Activated T-cell treated with anti-CD3 and anti-CD28 coated beads, Interleukin-2, amount 50 U/mL, for 24 hours (primary cell): ENCODE measurements around the gene AGGF1.
A peak's percentile ranks its signal among the peaks of the same experiment; 100 is the strongest.
"Not testable (repeated sequence)": the region's sequence is repeated elsewhere in the genome, so short reads cannot be mapped to it uniquely, and the experiment has no call there.

Experiments used
- DNase-seq: peaks from one replicate; pipeline ENCODE4 v3.0.0-alpha.2; 2020
- H3K27ac Mint-ChIP-seq: 2 replicates; pipeline ENCODE4 v1.8.0; 2020; ENCODE audit warnings: mild to moderate bottlenecking, mixed read lengths
- H3K27me3 Mint-ChIP-seq: 2 replicates; pipeline ENCODE4 v1.8.0; 2020; ENCODE audit warnings: mixed read lengths
- H3K36me3 Mint-ChIP-seq: 2 replicates; pipeline ENCODE4 v1.8.0; 2020; ENCODE audit warnings: low read depth, mixed read lengths
- H3K4me1 Mint-ChIP-seq: 2 replicates; pipeline ENCODE4 v1.8.0; 2020; ENCODE audit warnings: low read depth, mixed read lengths
- H3K4me3 Mint-ChIP-seq: 2 replicates; pipeline ENCODE4 v1.8.0; 2020; ENCODE audit warnings: mild to moderate bottlenecking, moderate library complexity, mixed read lengths
- H3K9me3 Mint-ChIP-seq: 2 replicates; pipeline ENCODE4 v1.8.0; 2020; ENCODE audit warnings: mixed read lengths

AGGF1 gene

GRCh38 chr5:77064040-77064439, 33.8 kb downstream of the AGGF1 start:
- H3K36me3 Mint-ChIP-seq = peaks cover 85% of the 10 kb centered on the region

GRCh38 chr5:77065256-77065655, 35.1 kb downstream of the AGGF1 start:
- no peaks in the 10 kb centered on the region for H3K27me3 Mint-ChIP-seq
- H3K4me3 Mint-ChIP-seq = no peak overlapping the region
- H3K9me3 Mint-ChIP-seq = no peaks in the 10 kb centered on the region
- H3K4me1 Mint-ChIP-seq = peaks cover 14% of the 10 kb centered on the region
- H3K27ac Mint-ChIP-seq = no peak overlapping the region
- no peak for DNase-seq
- H3K36me3 Mint-ChIP-seq = peaks cover 85% of the 10 kb centered on the region

More at GRCh38 chr5:77064040-77064439, 33.8 kb downstream of the AGGF1 start:
- no peaks in the 10 kb centered on the region for H3K9me3 Mint-ChIP-seq
- H3K27ac Mint-ChIP-seq = no peak overlapping the region
- H3K27me3 Mint-ChIP-seq = no peaks in the 10 kb centered on the region
- peaks cover 14% of the 10 kb centered on the region for H3K4me1 Mint-ChIP-seq
- DNase-seq = no peak
- no peak overlapping the region for H3K4me3 Mint-ChIP-seq

GRCh38 chr5:77066184-77066583, 36.0 kb downstream of the AGGF1 start:
- Mint-ChIP-seq H3K4me1 (peaks cover 14% of the 10 kb centered on the region), H3K36me3 (peaks cover 88% of the 10 kb centered on the region), H3K27ac (no peak overlapping the region), H3K9me3 (no peaks in the 10 kb centered on the region), H3K27me3 (no peaks in the 10 kb centered on the region), H3K4me3 (no peak overlapping the region)
- DNase-seq = no peak

- no peak for DNase-seq
These were observed 36.7 kb downstream of the AGGF1 start for GRCh38 chr5:77066823-77067442.

GRCh38 chr5:77073667-77074066, 43.5 kb downstream of the AGGF1 start:
- Mint-ChIP-seq H3K27me3 (no peaks in the 10 kb centered on the region), H3K9me3 (no peaks in the 10 kb centered on the region), H3K27ac (no peak overlapping the region), H3K36me3 (peaks cover 24% of the 10 kb centered on the region), H3K4me1 (peaks cover 10% of the 10 kb centered on the region), H3K4me3 (no peak overlapping the region)
- DNase-seq = no peak

More at GRCh38 chr5:77066823-77067442, 36.7 kb downstream of the AGGF1 start:
- Mint-ChIP-seq H3K4me3 (no peak overlapping the region), H3K27ac (no peak overlapping the region), H3K36me3 (peaks cover 81% of the 10 kb centered on the region), H3K27me3 (no peaks in the 10 kb centered on the region), H3K9me3 (no peaks in the 10 kb centered on the region), H3K4me1 (peaks cover 14% of the 10 kb centered on the region)

GRCh38 chr5:77074745-77075144, 44.5 kb downstream of the AGGF1 start:
- Mint-ChIP-seq H3K27ac (no peak overlapping the region), H3K4me1 (peaks cover 10% of the 10 kb centered on the region), H3K27me3 (no peaks in the 10 kb centered on the region), H3K36me3 (peaks cover 14% of the 10 kb centered on the region), H3K4me3 (no peak overlapping the region), H3K9me3 (no peaks in the 10 kb centered on the region)
- DNase-seq = no peak

GRCh38 chr5:77076961-77077828, 47.0 kb downstream of the AGGF1 start:
- Mint-ChIP-seq H3K4me1 (peaks cover 10% of the 10 kb centered on the region), H3K36me3 (peaks cover 2% of the 10 kb centered on the region), H3K9me3 (no peaks in the 10 kb centered on the region), H3K27me3 (no peaks in the 10 kb centered on the region), H3K27ac (no peak overlapping the region), H3K4me3 (peak overlapping the region; percentile 56)
- peak; percentile 78 for DNase-seq

GRCh38 chr5:77077829-77078176, 47.6 kb downstream of the AGGF1 start:
- DNase-seq = no peak
- H3K27me3 Mint-ChIP-seq = no peaks in the 10 kb centered on the region
- H3K27ac Mint-ChIP-seq = no peak overlapping the region
- peaks cover 10% of the 10 kb centered on the region for H3K4me1 Mint-ChIP-seq
- H3K9me3 Mint-ChIP-seq = no peaks in the 10 kb centered on the region
- H3K4me3 Mint-ChIP-seq = peak overlapping the region; percentile 56
- H3K36me3 Mint-ChIP-seq = peaks cover 2% of the 10 kb centered on the region

GRCh38 chr5:77080479-77080878, 50.3 kb downstream of the AGGF1 start:
- not testable (repeated sequence) for H3K27ac Mint-ChIP-seq, DNase-seq, H3K9me3 Mint-ChIP-seq, H3K4me1 Mint-ChIP-seq, H3K27me3 Mint-ChIP-seq, H3K36me3 Mint-ChIP-seq, H3K4me3 Mint-ChIP-seq

GRCh38 chr5:77080905-77081304, 50.7 kb downstream of the AGGF1 start:
- no peak for DNase-seq
- Mint-ChIP-seq H3K36me3 (peaks cover 2% of the 10 kb centered on the region), H3K27me3 (no peaks in the 10 kb centered on the region), H3K4me3 (no peak overlapping the region), H3K27ac (no peak overlapping the region), H3K4me1 (peaks cover 11% of the 10 kb centered on the region), H3K9me3 (no peaks in the 10 kb centered on the region)

- peaks cover 11% of the 10 kb centered on the region for H3K4me1 Mint-ChIP-seq
- DNase-seq = no peak
- H3K27me3 Mint-ChIP-seq = peaks cover 3% of the 10 kb centered on the region
- H3K36me3 Mint-ChIP-seq = peaks cover 2% of the 10 kb centered on the region
- H3K4me3 Mint-ChIP-seq = no peak overlapping the region
- no peak overlapping the region for H3K27ac Mint-ChIP-seq
- H3K9me3 Mint-ChIP-seq = no peaks in the 10 kb centered on the region
These were observed 52.1 kb downstream of the AGGF1 start for GRCh38 chr5:77082280-77082679.

- peaks cover 2% of the 10 kb centered on the region for H3K36me3 Mint-ChIP-seq
- H3K4me1 Mint-ChIP-seq = peaks cover 16% of the 10 kb centered on the region
- no peaks in the 10 kb centered on the region for H3K9me3 Mint-ChIP-seq
- no peak overlapping the region for H3K27ac Mint-ChIP-seq
- no peak for DNase-seq
- H3K4me3 Mint-ChIP-seq = no peak overlapping the region
- H3K27me3 Mint-ChIP-seq = peaks cover 8% of the 10 kb centered on the region
These were observed 52.9 kb downstream of the AGGF1 start for GRCh38 chr5:77083088-77083487.

- H3K4me1 Mint-ChIP-seq = peaks cover 17% of the 10 kb centered on the region
- peaks cover 2% of the 10 kb centered on the region for H3K36me3 Mint-ChIP-seq
- DNase-seq = no peak
- peak overlapping the region; percentile 79 for H3K27ac Mint-ChIP-seq
- peak overlapping the region; percentile 82 for H3K4me3 Mint-ChIP-seq
- H3K27me3 Mint-ChIP-seq = peaks cover 12% of the 10 kb centered on the region
- no peaks in the 10 kb centered on the region for H3K9me3 Mint-ChIP-seq
These were observed 56.1 kb downstream of the AGGF1 start for GRCh38 chr5:77086368-77086688.

GRCh38 chr5:77086689-77087483, 56.7 kb downstream of the AGGF1 start, which contains the start of gene ZBED3:
TSS of gene ZBED3 (minus strand) at chr5:77087285. CDS start at chr5:77077878, 9,407 bp downstream.
- peak within 1 kb of the TSS; percentile 82 for H3K4me3 Mint-ChIP-seq
- peak within 1 kb of the TSS; percentile 79 for H3K27ac Mint-ChIP-seq
- H3K4me1 Mint-ChIP-seq = peaks cover 17% of the 10 kb centered on the region
- H3K36me3 Mint-ChIP-seq = no peaks in the 10 kb centered on the region
- no peaks in the 10 kb centered on the region for H3K9me3 Mint-ChIP-seq
- DNase-seq = peak; percentile 68
- peaks cover 12% of the 10 kb centered on the region for H3K27me3 Mint-ChIP-seq
